GM21447 (cell line): Measurements from ENCODE around the gene PSMD7.
"Not testable (repeated sequence)": the region's sequence is repeated elsewhere in the genome, so short reads cannot be mapped to it uniquely, and the experiment has no call there.

ENCODE experiments used
- ATAC-seq: cut with Tn5 transposase; IDR thresholded peaks from one replicate; pipeline ENCODE4 v1.9.1; 2021; ENCODE audit not compliant: unreplicated experiment

PSMD7 gene

DNA sequence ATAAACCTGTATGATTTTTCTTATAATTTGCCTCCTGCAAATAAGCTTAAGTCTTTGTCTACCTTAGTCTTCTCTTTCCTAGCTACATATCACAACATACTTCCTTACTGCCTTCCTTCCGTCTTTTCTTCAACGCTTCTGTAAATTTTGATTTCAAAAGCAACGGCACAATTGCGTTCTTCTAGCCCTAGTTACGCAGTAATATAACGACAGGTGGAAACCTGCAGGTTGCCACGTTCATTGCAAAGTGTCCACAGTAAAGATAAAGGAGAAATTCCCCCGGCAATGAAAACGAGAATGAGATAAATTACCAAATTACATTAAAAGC, 546 bp upstream of the PSMD7 start:
- ATAC-seq = peak; percentile 9

DNA sequence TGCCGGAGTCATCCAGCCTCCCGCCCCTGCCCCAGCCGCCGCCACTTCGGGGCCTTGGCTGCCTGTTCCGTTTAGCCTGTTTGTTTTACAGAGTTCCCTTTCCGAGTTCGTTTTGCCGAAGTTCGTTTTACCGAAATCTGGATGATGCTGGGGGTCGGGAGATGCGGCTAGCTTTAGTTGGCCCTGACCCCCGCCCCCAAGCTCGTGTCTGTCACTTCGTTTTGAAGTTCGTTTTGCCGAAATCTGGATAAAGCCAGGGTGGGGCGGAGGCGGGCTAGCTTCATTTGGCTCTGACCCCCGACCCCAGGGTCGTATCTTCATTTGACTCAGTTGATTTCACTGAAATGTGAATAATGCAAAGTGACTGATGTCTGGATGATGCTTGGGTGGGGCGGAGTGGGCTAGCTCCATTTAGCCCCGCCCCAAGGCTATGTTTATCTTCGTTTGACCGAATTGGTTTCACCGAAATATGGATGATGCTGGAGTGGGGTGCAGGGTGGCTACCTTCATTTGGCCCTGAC, 591 bp downstream of the PSMD7 start:
- peak; percentile 38 for ATAC-seq

GRCh38 chr16:74298104-74298503, 1.5 kb downstream of the PSMD7 start:
- no peak for ATAC-seq

- ATAC-seq = no peak
These were observed 5.7 kb downstream of the PSMD7 start for GRCh38 chr16:74302341-74302740.

- ATAC-seq = no peak
These were observed 7.7 kb downstream of the PSMD7 start for GRCh38 chr16:74304164-74304834.

DNA sequence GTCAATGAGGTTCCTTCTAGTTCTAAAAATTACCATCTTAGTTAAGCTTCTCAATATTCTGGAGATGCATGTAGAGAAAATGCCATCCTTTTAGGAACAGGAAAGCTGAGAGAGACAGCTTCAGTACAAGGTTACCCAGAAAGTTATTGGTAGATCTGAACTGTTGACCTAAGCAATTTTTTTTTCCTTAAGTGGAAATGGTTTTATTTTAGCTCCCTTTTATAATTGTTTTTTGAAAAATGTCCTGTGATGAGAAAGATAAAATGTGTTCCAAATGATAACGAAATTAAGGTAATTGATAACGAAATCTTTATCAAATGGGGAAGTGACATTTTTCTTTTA, 8.2 kb downstream of the PSMD7 start:
- ATAC-seq = no peak

DNA sequence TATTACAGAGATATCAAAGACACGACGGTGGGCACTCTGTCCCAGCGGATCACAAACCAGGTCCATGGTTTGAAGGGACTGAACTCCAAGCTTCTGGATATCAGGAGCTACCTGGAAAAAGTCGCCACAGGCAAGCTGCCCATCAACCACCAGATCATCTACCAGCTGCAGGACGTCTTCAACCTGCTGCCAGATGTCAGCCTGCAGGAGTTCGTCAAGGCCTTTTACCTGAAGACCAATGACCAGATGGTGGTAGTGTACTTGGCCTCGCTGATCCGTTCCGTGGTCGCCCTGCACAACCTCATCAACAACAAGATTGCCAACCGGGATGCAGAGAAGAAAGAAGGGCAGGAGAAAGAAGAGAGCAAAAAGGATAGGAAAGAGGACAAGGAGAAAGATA, 8.7 kb downstream of the PSMD7 start:
- no peak for ATAC-seq

DNA sequence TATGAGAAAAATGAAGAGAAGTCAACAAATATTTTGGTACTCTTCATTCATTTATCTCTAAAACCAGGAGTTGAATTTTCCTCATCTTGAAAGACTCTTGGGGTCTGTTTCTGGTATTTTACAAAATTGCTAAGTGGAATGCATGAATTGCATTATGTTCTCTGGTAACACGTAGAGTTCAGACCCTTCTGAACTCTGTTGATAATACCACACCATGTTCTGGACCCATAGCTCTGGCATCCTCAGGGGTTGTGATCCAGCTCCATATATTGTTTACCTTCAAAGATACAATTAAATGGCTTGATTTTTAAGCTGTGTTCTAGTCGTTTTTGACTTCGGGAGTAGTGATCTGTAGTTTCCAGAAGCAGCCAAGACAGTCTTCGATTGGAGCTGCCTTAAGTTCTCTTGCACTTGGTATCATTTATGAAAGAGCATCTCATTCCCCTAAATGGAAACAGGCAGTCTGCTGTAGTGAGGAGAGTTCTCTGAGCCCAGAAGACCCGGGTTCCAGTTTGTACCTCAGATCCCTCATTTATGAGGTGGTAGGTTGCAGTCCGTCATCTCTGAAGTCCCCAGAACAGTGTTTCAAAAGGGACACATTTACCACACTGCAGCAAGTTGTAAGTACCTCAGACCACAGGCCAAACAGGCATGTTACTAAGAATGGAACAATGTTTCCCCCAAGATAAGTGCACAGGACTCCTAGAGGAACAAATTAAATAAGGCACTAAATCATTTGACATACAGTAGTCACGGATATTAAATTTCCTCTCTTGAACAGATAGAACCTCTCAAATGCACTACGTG, 9.6 kb downstream of the PSMD7 start:
- no peak for ATAC-seq

DNA sequence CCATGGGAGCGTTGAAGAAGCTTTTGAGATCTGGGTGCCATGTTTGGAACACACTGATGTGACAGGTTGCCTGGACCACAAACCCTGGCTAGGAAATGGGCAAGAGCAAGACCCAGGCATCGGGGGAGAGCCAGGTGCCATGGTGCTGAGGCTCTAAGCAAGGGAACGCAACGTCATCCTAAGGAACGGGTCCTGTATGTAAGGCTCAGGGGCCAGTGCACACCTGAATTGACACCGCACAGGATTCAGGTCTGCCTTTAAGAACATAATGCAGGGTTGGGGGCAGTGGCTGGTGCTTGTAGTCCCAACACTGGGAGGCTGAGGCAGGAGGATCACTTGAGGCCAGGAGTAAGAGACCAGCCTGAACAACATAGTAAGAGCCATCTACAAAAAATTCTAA, 10.8 kb downstream of the PSMD7 start:
- no peak for ATAC-seq

DNA sequence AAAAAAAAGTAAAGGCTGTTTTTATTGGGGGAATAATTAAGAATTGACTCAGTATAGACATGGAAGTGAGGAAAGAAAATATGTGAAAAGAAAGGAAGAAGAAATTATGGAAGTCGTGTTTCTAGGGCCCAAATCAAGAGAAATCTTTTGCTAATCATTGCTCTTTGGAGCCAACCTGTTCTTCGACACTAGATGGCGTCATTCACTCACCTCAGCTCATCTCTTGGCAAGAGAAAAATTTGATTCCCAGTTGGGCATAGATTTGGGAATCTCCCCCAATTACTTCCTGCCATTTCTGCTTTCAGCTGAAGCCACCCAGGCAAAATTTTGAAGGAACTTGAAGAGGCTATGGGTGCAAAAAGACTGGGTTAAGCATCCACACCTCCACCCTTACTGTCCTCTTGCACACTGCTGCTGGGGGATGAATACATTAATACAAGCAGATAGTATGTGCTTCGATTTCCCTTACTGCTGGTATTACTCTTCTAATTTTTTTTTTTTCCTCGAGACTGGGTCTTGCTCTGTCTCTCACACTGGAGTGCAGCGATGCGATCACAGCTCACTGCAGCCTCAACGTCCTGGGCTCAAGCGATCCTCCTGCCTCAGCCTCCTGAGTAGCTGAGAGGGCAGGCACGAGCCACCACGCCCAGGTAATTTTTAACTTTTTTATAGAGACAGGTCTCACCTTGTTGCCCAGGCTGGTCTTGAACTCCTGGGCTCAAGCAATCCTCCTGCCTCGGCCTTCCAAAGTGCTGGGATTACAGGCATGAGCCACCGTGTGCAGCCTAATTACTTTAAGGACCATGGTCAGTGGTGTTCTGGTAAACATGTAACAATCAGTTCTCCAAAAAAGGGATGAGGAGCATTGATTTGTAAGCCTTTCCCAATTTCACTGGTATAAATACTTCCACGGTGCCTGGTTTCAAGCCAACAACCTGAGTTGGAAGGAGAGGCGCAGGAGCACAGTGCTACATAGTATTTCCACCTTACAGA, 13.5 kb downstream of the PSMD7 start:
- ATAC-seq = no peak

DNA sequence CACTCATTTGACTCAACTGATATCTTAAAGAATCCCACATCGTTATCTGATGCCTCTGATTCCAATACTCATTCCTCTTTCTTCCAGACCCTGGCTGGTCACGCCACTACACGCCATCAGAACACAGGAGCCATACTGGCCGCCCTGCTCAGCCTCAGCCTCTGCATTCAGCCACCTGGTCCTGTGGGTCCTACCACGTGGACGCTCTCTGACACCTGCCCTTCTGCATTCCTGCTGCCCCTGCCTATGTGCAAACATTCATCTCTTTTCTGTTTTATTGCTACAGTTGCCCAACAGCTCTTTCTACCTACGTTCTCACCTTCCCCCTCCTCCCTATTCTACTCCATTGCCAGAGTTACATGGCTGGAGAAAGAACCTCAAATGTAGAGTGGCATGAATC, 18.4 kb downstream of the PSMD7 start:
- no peak for ATAC-seq

- no peak for ATAC-seq
These were observed 24.1 kb downstream of the PSMD7 start for GRCh38 chr16:74320707-74321106.

GRCh38 chr16:74321356-74321755, 24.7 kb downstream of the PSMD7 start:
- ATAC-seq = no peak

DNA sequence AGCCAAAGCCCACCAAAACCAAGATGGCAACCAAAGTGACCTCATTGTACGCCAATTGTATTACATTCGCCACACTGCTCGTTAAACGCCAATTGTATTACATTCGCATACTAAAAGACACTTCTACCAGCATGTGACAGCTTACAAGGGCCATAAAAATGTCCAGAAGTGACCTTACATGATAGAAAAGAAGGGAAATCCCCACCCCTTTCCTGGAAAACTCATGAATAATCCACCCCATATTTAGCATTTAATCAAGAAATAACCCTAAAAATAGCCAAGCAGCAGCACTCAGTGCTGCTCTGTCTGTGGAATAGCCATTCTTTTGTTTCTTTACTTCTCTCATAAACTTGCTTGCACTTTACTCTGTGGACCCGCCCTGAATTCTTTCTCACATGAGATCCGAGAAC, 25.7 kb downstream of the PSMD7 start:
- no peak for ATAC-seq

DNA sequence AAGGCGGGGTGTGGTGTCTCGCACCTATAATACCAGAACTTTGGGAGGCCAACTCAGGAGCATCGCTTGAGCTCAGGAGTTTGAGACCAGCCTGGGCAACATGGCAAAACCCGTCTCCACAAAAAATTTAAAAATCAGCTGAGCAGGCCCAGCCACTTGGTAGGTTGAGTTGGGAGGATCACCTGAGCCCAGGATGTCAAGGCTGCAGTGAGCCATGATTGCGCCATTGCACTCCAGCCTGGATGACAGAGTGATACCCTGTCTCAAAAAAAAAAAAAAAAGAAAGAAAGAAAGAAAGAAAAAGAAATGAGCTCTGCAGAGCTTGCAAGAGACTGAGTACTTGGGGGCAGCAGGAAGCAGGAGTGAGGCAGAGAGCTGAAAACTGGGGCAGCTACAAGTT, 28.2 kb downstream of the PSMD7 start:
- not testable (repeated sequence) for ATAC-seq

DNA sequence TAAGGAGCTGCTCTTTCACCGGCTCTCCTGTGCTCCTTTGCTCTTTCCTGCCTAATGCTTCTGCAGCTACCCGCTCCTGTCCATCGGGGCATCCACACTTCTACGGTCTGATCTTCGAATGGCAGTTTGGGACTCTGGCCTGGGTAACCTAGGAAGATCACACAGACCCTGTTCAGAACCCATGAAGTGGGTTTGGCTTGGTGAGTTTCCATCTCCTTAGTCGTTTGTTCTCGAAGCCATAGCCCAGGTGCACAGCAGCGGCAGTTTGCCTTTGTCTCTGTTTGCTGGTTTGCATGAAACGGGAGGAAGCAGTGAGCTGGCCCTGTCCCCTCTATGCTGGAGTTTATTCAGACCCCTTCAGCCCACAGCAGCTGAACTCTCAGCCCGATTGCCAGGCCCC, 29.0 kb downstream of the PSMD7 start:
- ATAC-seq = no peak

GRCh38 chr16:74328346-74328745, 31.7 kb downstream of the PSMD7 start:
- not testable (repeated sequence) for ATAC-seq

DNA sequence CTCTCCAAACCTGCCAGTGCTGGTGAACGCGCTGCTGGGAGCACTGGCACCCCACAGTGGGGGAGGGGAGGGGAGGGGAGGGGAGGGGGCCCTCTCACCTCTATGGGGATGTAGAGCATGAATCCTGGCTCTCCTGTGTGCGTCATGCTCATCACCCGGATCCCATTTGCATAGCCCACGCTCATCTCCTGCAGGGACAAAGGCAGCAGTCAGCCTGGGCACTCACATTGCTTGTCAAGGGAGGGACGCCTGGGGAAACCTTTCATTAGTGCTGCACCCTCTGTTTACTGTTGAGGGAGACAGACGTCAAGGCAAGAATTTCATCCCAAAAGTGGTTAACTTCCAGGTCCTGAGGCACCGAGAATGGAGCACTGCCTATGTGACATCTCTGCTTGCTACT, 35.9 kb downstream of the PSMD7 start:
- ATAC-seq = not testable (repeated sequence)

GRCh38 chr16:74337506-74337905, 40.9 kb downstream of the PSMD7 start:
- ATAC-seq = not testable (repeated sequence)

GRCh38 chr16:74339226-74339625, 42.6 kb downstream of the PSMD7 start:
- not testable (repeated sequence) for ATAC-seq

DNA sequence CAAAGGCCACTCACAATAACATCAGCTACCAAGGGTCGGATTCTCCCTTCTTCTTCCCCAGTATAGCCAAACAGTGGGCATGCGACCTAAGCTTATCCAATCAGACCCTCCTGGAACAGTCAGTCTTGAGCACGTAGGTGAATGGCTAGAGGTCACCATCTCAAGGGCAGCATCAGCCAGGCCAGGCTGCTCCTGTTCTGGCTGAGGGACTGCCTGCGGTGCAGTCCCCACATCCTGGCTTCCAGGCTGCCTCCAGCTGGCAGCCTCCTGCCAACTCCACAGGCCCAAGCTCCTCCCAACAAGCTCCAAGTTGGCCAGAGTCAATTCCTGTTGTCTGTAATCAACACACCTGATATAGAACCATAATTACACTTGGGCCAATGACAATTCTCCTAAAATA, 56.4 kb downstream of the PSMD7 start:
- ATAC-seq = not testable (repeated sequence)
